C4-2B (cell line): ENCODE measurements around the gene TIFAB.

Source experiments
- CTCF ChIP-seq: fragments of 450-650 bp; conservative IDR thresholded peaks from 2 replicates; pipeline ENCODE4 v1.5.1; 2017; ENCODE audit warnings: mild to moderate bottlenecking
- ZFX ChIP-seq: fragments of 450-650 bp; IDR thresholded peaks from 2 replicates; pipeline ENCODE4 v1.6.1; 2017

- TF ChIP-seq ZFX: no peak
- TF ChIP-seq CTCF: no peak
Measured at GRCh38 chr5:135450952-135451351, 1.2 kb downstream of the TIFAB start.
